OCI-LY7 (cell line): ENCODE results near the gene TTC31. TPM values are rescaled to one million over a fixed set of nuclear protein-coding genes. Genes with fewer than 3 reads are reported as not detected.
A peak's percentile ranks its signal among the peaks of the same experiment; 100 is the strongest.

Experiments
- BruUV-seq: library from RNA; stranded (reverse); fragments of 400-500 nt; replicated peaks from 2 replicates; lab custom pipeline; 2021; lab: Mats Ljungman, UMichigan
- CTCF ChIA-PET: fragments of 300-600 bp; sonication (Branson Sonifier 250); formaldehyde crosslinking; loops from one replicate; lab custom pipeline; 2022; ENCODE audit warnings: antibody characterized with exemption; ENCODE audit not compliant: unreplicated experiment; lab: Charles Lee
- POLR2A ChIA-PET: fragments of 300-600 bp; sonication (Branson Sonifier 250); formaldehyde crosslinking; loops from one replicate; lab custom pipeline; 2022; ENCODE audit warnings: antibody characterized with exemption; lab: Charles Lee
- DNase-seq: peaks from one replicate; pipeline ENCODE4 v3.0.0-alpha.2; 2015; ENCODE audit warnings: low spot score
- H2AFZ ChIP-seq: fragments of 200-600 bp; sonication (generic), shearing (Covaris generic); 2 replicates; pipeline ENCODE4 v1.6.1; 2014; ENCODE audit warnings: mild to moderate bottlenecking, antibody characterized with exemption, low read length, moderate library complexity
- H3K27ac ChIP-seq: fragments of 200-600 bp; sonication (generic); 2 replicates; pipeline ENCODE4 v1.5.1; 2014; ENCODE audit warnings: mixed run types, low read depth, mild to moderate bottlenecking, moderate library complexity, low read length, inconsistent platforms; ENCODE audit not compliant: poor library complexity, severe bottlenecking
- H3K36me3 ChIP-seq: fragments of 200-600 bp; sonication (generic); 2 replicates; pipeline ENCODE4 v1.6.1; 2014; ENCODE audit warnings: mild to moderate bottlenecking, antibody characterized with exemption, low read length, moderate library complexity, mixed read lengths; ENCODE audit not compliant: insufficient read depth
- H3K4me1 ChIP-seq: fragments of 200-600 bp; sonication (generic); 2 replicates; pipeline ENCODE4 v1.5.1; 2014; ENCODE audit warnings: mild to moderate bottlenecking, low read length; ENCODE audit not compliant: insufficient read depth, poor library complexity, severe bottlenecking
- H3K4me2 ChIP-seq: fragments of 200-600 bp; sonication (generic); 2 replicates; pipeline ENCODE4 v1.6.1; 2014; ENCODE audit warnings: mild to moderate bottlenecking, low read length
- H3K4me3 ChIP-seq: fragments of 200-600 bp; sonication (generic); 2 replicates; pipeline ENCODE4 v1.5.1; 2014; ENCODE audit warnings: mild to moderate bottlenecking, low read depth, low read length; ENCODE audit not compliant: poor library complexity, severe bottlenecking
- H3K79me2 ChIP-seq: fragments of 200-600 bp; sonication (generic); 2 replicates; pipeline ENCODE4 v1.6.1; 2016; ENCODE audit warnings: low read depth, mild to moderate bottlenecking, low read length, moderate library complexity, mixed read lengths; ENCODE audit not compliant: insufficient read depth
- H3K9me2 ChIP-seq: fragments of 200-600 bp; sonication (generic); 2 replicates; pipeline ENCODE4 v1.6.1; 2016; ENCODE audit warnings: mild to moderate bottlenecking, low read length, mixed read lengths; ENCODE audit not compliant: insufficient read depth
- H3K9me3 ChIP-seq: fragments of 200-600 bp; sonication (generic); 2 replicates; pipeline ENCODE4 v1.6.1; 2014; ENCODE audit warnings: mild to moderate bottlenecking, mixed run types, low read length, mixed read lengths
- H4K20me1 ChIP-seq: fragments of 200-600 bp; sonication (generic); 2 replicates; pipeline ENCODE4 v1.6.1; 2014; ENCODE audit warnings: mild to moderate bottlenecking, antibody characterized with exemption, low read length, moderate library complexity, mixed read lengths; ENCODE audit not compliant: insufficient read depth
- CTCF ChIP-seq: fragments of 200-600 bp; sonication (generic); conservative IDR thresholded peaks from 2 replicates; pipeline ENCODE4 v1.5.1; 2014; ENCODE audit warnings: mild to moderate bottlenecking, antibody characterized with exemption, low read length, moderate library complexity, mixed read lengths
- EZH2phosphoT487 ChIP-seq: fragments of 200-600 bp; sonication (generic); IDR thresholded peaks from 2 replicates; pipeline ENCODE4 v1.6.1; 2018; ENCODE audit warnings: low read depth, borderline replicate concordance, mild to moderate bottlenecking, mixed run types, antibody characterized with exemption, low read length, moderate library complexity, mixed read lengths
- intact Hi-C: fragments of 100-400 bp; cut with micrococcal nuclease; formaldehyde crosslinking; loops from one replicate; pipeline ENCODE4 v1.10.0; 2022; ENCODE audit not compliant: unreplicated experiment
- total RNA-seq, 2 experiments: library from RNA; depleted of rRNA in 1 of 2; stranded (reverse); fragments of >200 nt in 1 of 2; shearing (Covaris generic) in 1 of 2; gene quantifications; 2 replicates each; pipeline ENCODE4 v1.2.3, GENCODE V29; 2014 to 2022

TTC31 gene
- total RNA-seq, 2 experiments from 2014 or later: 31.5 to 34.6 TPM

GRCh38 chr2:74436848-74437695 lies 45.8 kb upstream of the TTC31 start:
- CTCF ChIA-PET: no interaction called here
- no peak overlapping the region for H3K27ac ChIP-seq
- TF ChIP-seq CTCF (no peak), EZH2phosphoT487 (no peak)
- H3K9me3 ChIP-seq: no peaks in the 10 kb centered on the region
- H2AFZ ChIP-seq: peak overlapping the region; percentile 52
- peak; percentile 37 for DNase-seq
- H3K4me2 ChIP-seq: peak overlapping the region; percentile 51
- H3K36me3 ChIP-seq: no peaks in the 10 kb centered on the region
- no peak overlapping the region for H3K4me3 ChIP-seq
- H3K4me1 ChIP-seq: peaks cover 25% of the 10 kb centered on the region
- POLR2A ChIA-PET: no interaction called here
- intact Hi-C loops: no loop called here
- H4K20me1 ChIP-seq: no peaks in the 10 kb centered on the region
- no TSS peak for BruUV-seq
- no peaks in the 10 kb centered on the region for H3K79me2 ChIP-seq
- H3K9me2 ChIP-seq: no peaks in the 10 kb centered on the region

GRCh38 chr2:74438248-74438647 lies 44.6 kb upstream of the TTC31 start:
- Histone ChIP-seq H3K4me3 (no peak overlapping the region), H3K79me2 (no peaks in the 10 kb centered on the region), H3K4me2 (no peak overlapping the region), H2AFZ (no peak overlapping the region), H3K9me3 (no peaks in the 10 kb centered on the region), H3K9me2 (no peaks in the 10 kb centered on the region), H3K4me1 (peaks cover 25% of the 10 kb centered on the region), H3K27ac (no peak overlapping the region), H4K20me1 (no peaks in the 10 kb centered on the region), H3K36me3 (no peaks in the 10 kb centered on the region)
- ChIA-PET CTCF (no interaction called here), POLR2A (interaction anchor here (0.6 to 1.6 kb wide), 2 partner anchors 11 to 29 kb away, joined by 3 to 5 read pairs; no protein-coding TSS in a partner anchor)
- DNase-seq: no peak
- BruUV-seq: no TSS peak
- TF ChIP-seq CTCF: no peak
- no peak for TF ChIP-seq EZH2phosphoT487
- intact Hi-C loops: no loop called here

- Histone ChIP-seq H4K20me1 (no peaks in the 10 kb centered on the region), H3K27ac (no peak overlapping the region), H3K4me2 (no peak overlapping the region), H3K9me2 (no peaks in the 10 kb centered on the region), H3K79me2 (no peaks in the 10 kb centered on the region), H3K36me3 (no peaks in the 10 kb centered on the region), H3K4me1 (peaks cover 31% of the 10 kb centered on the region), H3K4me3 (no peak overlapping the region), H2AFZ (no peak overlapping the region), H3K9me3 (no peaks in the 10 kb centered on the region)
- no peak for TF ChIP-seq CTCF
- no peak for TF ChIP-seq EZH2phosphoT487
- ChIA-PET CTCF (no interaction called here), POLR2A (interaction anchor here (2.0 to 2.3 kb wide), 2 partner anchors 13 to 17 kb away, joined by 13 to 17 read pairs; partner anchors contain the start of gene INO80B)
- intact Hi-C loops: no loop called here
- no peak for DNase-seq
- no TSS peak for BruUV-seq
These were observed 43.5 kb upstream of the TTC31 start for GRCh38 chr2:74439373-74439772.
